Effector memory CD8-positive, alpha-beta T cell (primary cell): ENCODE results near the gene MPST.
A peak's percentile ranks its signal among the peaks of the same experiment; 100 is the strongest.
"Not testable (repeated sequence)": the region's sequence is repeated elsewhere in the genome, so short reads cannot be mapped to it uniquely, and the experiment has no call there.

Experiments
- ATAC-seq: fragments of 150-1000 bp; cut with Tn5 transposase; replicated peaks from 2 replicates; pipeline ENCODE4 v1.10.0; 2021; ENCODE audit warnings: mild to moderate bottlenecking, moderate library complexity
- DNase-seq, 3 experiments: peaks; one replicate each; pipeline ENCODE4 v3.0.0; 2021
- H3K27ac Mint-ChIP-seq, 2 donors: one replicate each; pipeline ENCODE4 v1.8.0; 2022; ENCODE audit warnings: mild to moderate bottlenecking in 2 of 2, mixed read lengths in 2 of 2, moderate library complexity in 2 of 2
- H3K27me3 Mint-ChIP-seq, 2 donors: one replicate each; pipeline ENCODE4 v1.8.0; 2022; ENCODE audit warnings: mixed read lengths in 2 of 2
- H3K36me3 Mint-ChIP-seq: one replicate; pipeline ENCODE4 v1.8.0; 2022; ENCODE audit warnings: mild to moderate bottlenecking, moderate library complexity, mixed read lengths; ENCODE audit not compliant: insufficient read depth
- H3K4me1 Mint-ChIP-seq, 2 donors: one replicate each; pipeline ENCODE4 v1.8.0; 2022; ENCODE audit warnings: low read depth in 2 of 2, mixed read lengths in 2 of 2
- H3K4me3 Mint-ChIP-seq, 2 donors: one replicate each; pipeline ENCODE4 v1.8.0; 2022; ENCODE audit warnings: mild to moderate bottlenecking in 2 of 2, mixed read lengths in 2 of 2, moderate library complexity in 2 of 2
- H3K9me3 Mint-ChIP-seq, 2 donors: one replicate each; pipeline ENCODE4 v1.8.0; 2022; ENCODE audit warnings: mixed read lengths in 2 of 2

Gene MPST

GRCh38 chr22:37069319-37069718 lies 49.8 kb downstream of the MPST start:
- Mint-ChIP-seq H3K4me3 (no peak overlapping the region), H3K27ac (no peak overlapping the region), H3K36me3 (peaks cover 8% of the 10 kb centered on the region), H3K9me3 (no peaks in the 10 kb centered on the region), H3K4me1 (peaks cover 0 to under 1% of the 10 kb centered on the region in 2 donors), H3K27me3 (peaks cover 12 to 15% of the 10 kb centered on the region in 2 donors)
- ATAC-seq, result no peak
- DNase-seq, result no peak

DNA sequence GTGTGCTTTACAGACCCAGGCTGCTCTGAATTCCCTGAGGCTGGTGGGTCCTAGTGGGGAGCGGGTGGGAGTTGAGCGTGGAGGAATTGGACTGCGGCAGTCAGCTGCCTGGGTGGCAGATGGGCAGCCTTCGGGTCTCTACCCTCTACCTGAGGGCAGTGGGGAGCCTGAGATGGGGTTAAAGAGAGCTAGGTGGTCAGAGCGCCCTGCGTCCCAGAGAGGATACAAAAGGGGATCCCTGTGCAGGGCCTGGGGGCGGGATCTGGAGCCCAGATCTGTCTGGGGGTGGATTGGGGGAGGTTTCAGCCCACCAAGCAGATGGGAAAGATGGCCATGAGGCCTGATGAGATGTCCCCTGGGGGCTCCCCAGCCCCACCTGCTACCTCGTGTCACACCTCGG lies 50.2 kb downstream of the MPST start:
- no peak for DNase-seq
- Mint-ChIP-seq H3K4me1 (no peaks in the 10 kb centered on the region), H3K27me3 (peaks cover 12 to 15% of the 10 kb centered on the region in 2 donors)

GRCh38 chr22:37070334-37070733 lies 50.8 kb downstream of the MPST start:
- Mint-ChIP-seq H3K9me3 (no peaks in the 10 kb centered on the region), H3K4me1 (no peaks in the 10 kb centered on the region), H3K27me3 (peaks cover 18 to 20% of the 10 kb centered on the region in 2 donors), H3K36me3 (no peaks in the 10 kb centered on the region), H3K4me3 (no peak overlapping the region), H3K27ac (no peak overlapping the region)
- no peak for DNase-seq
- ATAC-seq, result no peak

More for the DNA sequence above, 50.2 kb downstream of the MPST start:
- peaks cover 5% of the 10 kb centered on the region for H3K36me3 Mint-ChIP-seq
- no peak overlapping the region for H3K27ac Mint-ChIP-seq
- no peaks in the 10 kb centered on the region for H3K9me3 Mint-ChIP-seq
- ATAC-seq, result no peak
- no peak overlapping the region for H3K4me3 Mint-ChIP-seq

- ATAC-seq (no peak), DNase-seq (no peak)
- H3K27me3 Mint-ChIP-seq, result peaks cover 22 to 24% of the 10 kb centered on the region in 2 donors
- no peaks in the 10 kb centered on the region for H3K36me3 Mint-ChIP-seq
- no peak overlapping the region for H3K4me3 Mint-ChIP-seq
- peaks cover 0 to 2% of the 10 kb centered on the region in 2 donors for H3K4me1 Mint-ChIP-seq
- no peak overlapping the region for H3K27ac Mint-ChIP-seq
- H3K9me3 Mint-ChIP-seq, result no peaks in the 10 kb centered on the region
Observed at GRCh38 chr22:37070744-37071143, 51.2 kb downstream of the MPST start.

DNA sequence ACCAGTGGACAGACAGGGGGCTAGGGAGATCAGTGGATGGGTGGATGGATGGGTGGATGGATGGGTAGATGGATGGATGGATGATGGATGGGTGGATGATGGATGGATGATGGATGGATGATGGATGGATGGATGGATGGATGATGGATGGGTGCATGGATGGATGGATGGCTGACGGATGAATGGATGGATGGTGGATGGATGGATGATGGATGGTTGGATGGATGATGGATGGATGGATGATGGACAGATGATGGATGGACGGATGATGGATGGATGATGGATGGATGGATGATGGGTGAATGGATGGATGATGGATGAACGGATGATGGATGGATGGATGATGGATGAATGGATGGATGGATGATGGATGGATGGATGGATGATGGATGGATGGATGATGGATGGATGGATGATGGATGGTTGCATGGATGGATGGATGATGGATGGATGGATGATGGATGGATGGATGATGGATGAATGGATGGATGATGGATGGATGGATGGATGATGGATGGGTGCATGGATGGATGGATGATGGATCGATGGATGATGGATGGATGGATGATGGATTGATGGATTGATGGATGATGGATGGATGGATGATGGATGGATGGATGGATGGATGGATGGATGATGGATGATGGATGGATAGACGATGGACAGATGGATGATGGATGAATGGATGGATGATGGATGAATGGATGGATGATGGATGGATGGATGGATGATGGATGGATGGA lies 52.5 kb downstream of the MPST start:
- not testable (repeated sequence) for H3K36me3 Mint-ChIP-seq, H3K4me1 Mint-ChIP-seq, H3K9me3 Mint-ChIP-seq, ATAC-seq, DNase-seq, H3K4me3 Mint-ChIP-seq, H3K27ac Mint-ChIP-seq
- peaks cover 27 to 29% of the 10 kb centered on the region in 2 donors for H3K27me3 Mint-ChIP-seq

- DNase-seq, result no peak
- H3K4me3 Mint-ChIP-seq, result no peak overlapping the region
- no peak overlapping the region for H3K27ac Mint-ChIP-seq
- peaks cover 23 to 29% of the 10 kb centered on the region in 2 donors for H3K27me3 Mint-ChIP-seq
- H3K9me3 Mint-ChIP-seq, result no peaks in the 10 kb centered on the region
- ATAC-seq, result no peak
- H3K36me3 Mint-ChIP-seq, result no peaks in the 10 kb centered on the region
- H3K4me1 Mint-ChIP-seq, result peaks cover under 1 to 2% of the 10 kb centered on the region in 2 donors
Observed at GRCh38 chr22:37072673-37073072, 53.1 kb downstream of the MPST start.

GRCh38 chr22:37074537-37074936 lies 55.0 kb downstream of the MPST start:
- H3K4me1 Mint-ChIP-seq, result peaks cover 19% of the 10 kb centered on the region in 2 donors
- H3K27me3 Mint-ChIP-seq, result peaks cover 15 to 27% of the 10 kb centered on the region in 2 donors
- no peak for ATAC-seq
- H3K36me3 Mint-ChIP-seq, result peaks cover 10% of the 10 kb centered on the region
- no peak overlapping the region for H3K4me3 Mint-ChIP-seq
- DNase-seq, result no peak
- no peaks in the 10 kb centered on the region for H3K9me3 Mint-ChIP-seq
- no peak overlapping the region for H3K27ac Mint-ChIP-seq

DNA sequence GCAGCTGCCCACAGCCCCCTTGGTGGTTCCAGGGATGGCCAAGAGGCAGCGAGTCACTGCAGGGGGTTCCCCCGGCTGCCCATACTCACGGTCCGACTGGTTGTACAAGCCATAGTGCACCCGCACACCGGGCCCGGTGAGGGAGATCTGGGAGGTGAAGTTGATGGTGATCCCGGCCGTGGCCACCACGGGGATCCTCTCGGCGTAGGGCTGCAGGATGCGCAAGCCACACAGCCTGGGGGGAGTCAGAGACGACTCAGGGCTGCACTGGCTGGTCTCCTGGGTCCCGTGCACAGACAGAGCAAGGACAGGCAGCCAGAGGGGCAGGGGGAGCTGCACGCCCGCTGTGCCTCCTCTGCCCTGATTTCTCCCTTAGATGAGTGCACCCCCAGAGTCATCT lies 55.5 kb downstream of the MPST start:
- H3K36me3 Mint-ChIP-seq, result peaks cover 14% of the 10 kb centered on the region
- H3K4me1 Mint-ChIP-seq, result peaks cover 24% of the 10 kb centered on the region in 2 donors
- H3K27me3 Mint-ChIP-seq, result peaks cover 15 to 22% of the 10 kb centered on the region in 2 donors
- ATAC-seq (no peak), DNase-seq (no peak)
- H3K9me3 Mint-ChIP-seq, result no peaks in the 10 kb centered on the region
- H3K27ac Mint-ChIP-seq, result no peak overlapping the region
- no peak overlapping the region for H3K4me3 Mint-ChIP-seq

DNA sequence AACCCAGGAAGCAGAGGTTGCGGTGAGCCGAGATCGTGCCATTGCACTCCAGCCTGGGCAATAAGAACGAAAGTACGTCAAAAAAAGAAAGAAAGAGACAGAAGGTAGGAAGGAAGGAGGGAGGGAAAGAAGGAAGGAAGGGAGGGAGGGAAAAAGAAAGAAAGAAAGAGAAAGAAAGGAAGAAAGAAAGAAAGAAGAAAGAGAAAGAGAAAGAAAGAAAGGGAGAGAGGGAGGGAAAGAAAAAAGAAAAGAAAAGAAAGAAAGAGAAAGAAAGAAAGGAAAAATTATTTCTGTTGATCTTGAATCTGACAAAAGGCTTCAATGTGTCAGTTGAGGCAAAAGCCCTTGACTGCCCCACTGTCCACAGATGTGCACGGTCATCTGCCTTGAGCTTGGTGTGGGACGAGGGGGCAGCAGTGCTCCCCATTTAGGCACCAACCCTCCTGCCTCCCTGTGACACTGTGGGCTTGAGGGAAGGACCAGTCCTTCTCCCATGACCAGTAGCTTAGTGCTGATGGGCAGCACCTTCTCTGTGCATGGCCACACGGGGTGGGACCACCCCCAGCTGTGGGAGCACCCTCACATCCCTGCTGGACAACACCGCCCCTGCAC lies 56.4 kb downstream of the MPST start:
- peaks cover 15 to 19% of the 10 kb centered on the region in 2 donors for H3K27me3 Mint-ChIP-seq
- no peaks in the 10 kb centered on the region for H3K9me3 Mint-ChIP-seq
- peaks cover 29% of the 10 kb centered on the region in 2 donors for H3K4me1 Mint-ChIP-seq
- H3K27ac Mint-ChIP-seq, result no peak overlapping the region
- peaks cover 19% of the 10 kb centered on the region for H3K36me3 Mint-ChIP-seq
- no peak overlapping the region for H3K4me3 Mint-ChIP-seq
- DNase-seq (no peak), ATAC-seq (no peak)

DNA sequence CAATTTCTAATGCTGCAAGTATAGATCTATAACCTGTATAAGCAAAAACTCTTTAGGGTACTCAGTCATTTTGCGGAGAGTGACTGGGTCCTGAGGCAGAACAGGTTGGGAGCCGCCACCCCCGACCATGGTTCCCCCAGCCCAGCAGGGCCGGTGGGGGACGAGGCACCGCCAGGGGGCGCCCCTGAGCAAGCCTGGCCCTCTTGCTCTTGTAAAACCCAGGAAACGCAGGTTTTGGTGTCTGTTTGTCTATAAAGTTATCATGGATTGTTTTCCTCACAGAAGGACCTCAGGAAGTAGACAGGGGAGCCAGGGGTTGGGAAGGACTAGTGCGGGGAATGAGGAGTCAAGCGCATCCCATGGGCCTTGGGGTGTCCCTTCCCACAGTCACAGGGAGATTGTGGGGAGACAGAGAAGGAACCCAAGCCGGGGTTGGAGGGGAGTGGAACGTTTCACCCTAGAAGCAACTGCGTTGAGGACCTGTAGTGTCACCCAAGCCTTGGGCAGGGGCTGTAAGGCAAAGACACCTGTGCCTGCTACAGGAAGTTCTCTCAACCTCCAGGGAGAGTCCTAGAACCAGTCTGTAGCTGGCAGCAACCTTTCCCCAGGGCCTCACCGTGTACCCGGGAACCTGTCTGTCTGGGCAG lies 58.4 kb downstream of the MPST start:
- no peaks in the 10 kb centered on the region for H3K9me3 Mint-ChIP-seq
- H3K27me3 Mint-ChIP-seq, result peaks cover 15 to 19% of the 10 kb centered on the region in 2 donors
- H3K36me3 Mint-ChIP-seq, result peaks cover 19% of the 10 kb centered on the region
- H3K4me1 Mint-ChIP-seq, result peaks cover 29 to 31% of the 10 kb centered on the region in 2 donors
- ATAC-seq (peak; percentile 12), DNase-seq (peak; percentile 83 to 87 (median 83))
- H3K27ac Mint-ChIP-seq, result peak overlapping the region; percentile 100
- H3K4me3 Mint-ChIP-seq, result peak overlapping the region; percentile 70 to 77

GRCh38 chr22:37079158-37079557 lies 59.6 kb downstream of the MPST start:
- DNase-seq, result no peak
- Mint-ChIP-seq H3K27ac (peak overlapping the region; percentile 100), H3K9me3 (no peaks in the 10 kb centered on the region), H3K36me3 (peaks cover 19% of the 10 kb centered on the region), H3K4me1 (peaks cover 29 to 31% of the 10 kb centered on the region in 2 donors), H3K4me3 (peak overlapping the region; percentile 70 to 77), H3K27me3 (peaks cover 15 to 16% of the 10 kb centered on the region in 2 donors)
- no peak for ATAC-seq
